Neural cell (in vitro differentiated cells): Measurements from ENCODE around the gene CACNA1H.
"Not testable (repeated sequence)": the region's sequence is repeated elsewhere in the genome, so short reads cannot be mapped to it uniquely, and the experiment has no call there.

Source experiments
- CTCF ChIP-seq: fragments of 450-650 bp; IDR thresholded peaks from 2 replicates; pipeline ENCODE4 v1.5.1; 2014; ENCODE audit warnings: antibody characterized with exemption, mild to moderate bottlenecking, moderate library complexity; ENCODE audit not compliant: poor library complexity, severe bottlenecking
- POLR2AphosphoS5 ChIP-seq: IDR thresholded peaks from 2 replicates; pipeline ENCODE4 v1.6.1; 2012
- REST ChIP-seq: IDR thresholded peaks from 2 replicates; pipeline ENCODE4 v1.6.1; 2012; ENCODE audit warnings: borderline replicate concordance
- SMC3 ChIP-seq: fragments of 450-650 bp; conservative IDR thresholded peaks from 2 replicates; pipeline ENCODE4 v1.6.1; 2014; ENCODE audit warnings: antibody characterized with exemption, mild to moderate bottlenecking, moderate library complexity; ENCODE audit not compliant: poor library complexity
- TAF1 ChIP-seq: IDR thresholded peaks from 2 replicates; pipeline ENCODE4 v1.6.1; 2012; ENCODE audit warnings: low read depth

GRCh38 chr16:1255276-1256122, 102.6 kb downstream of the CACNA1H start, which contains the start of gene TPSD1:
- not testable (repeated sequence) for TF ChIP-seq CTCF, REST, POLR2AphosphoS5, SMC3, TAF1
